Ishikawa (cell line): ENCODE measurements around the gene UFSP2.

ENCODE experiments used
- CEBPB ChIP-seq: IDR thresholded peaks from 2 replicates; pipeline ENCODE4 v1.6.1; 2012
- CREB1 ChIP-seq: IDR thresholded peaks from 2 replicates; pipeline ENCODE4 v1.6.1; 2012; ENCODE audit warnings: low read depth
- EGR1 ChIP-seq: IDR thresholded peaks from 2 replicates; pipeline ENCODE4 v1.6.1; 2012
- EP300 ChIP-seq: IDR thresholded peaks from 2 replicates; pipeline ENCODE4 v1.6.1; 2012; ENCODE audit warnings: borderline replicate concordance
- FOXM1 ChIP-seq: IDR thresholded peaks from 2 replicates; pipeline ENCODE4 v1.6.1; 2012; ENCODE audit warnings: low read depth, borderline replicate concordance
- NFIC ChIP-seq: IDR thresholded peaks from 2 replicates; pipeline ENCODE4 v1.6.1; 2012
- RAD21 ChIP-seq: IDR thresholded peaks from 2 replicates; pipeline ENCODE4 v1.6.1; 2012; ENCODE audit warnings: low read depth
- TAF1 ChIP-seq: IDR thresholded peaks from 2 replicates; pipeline ENCODE4 v1.6.1; 2012; ENCODE audit warnings: low read depth, mild to moderate bottlenecking
- TCF12 ChIP-seq: IDR thresholded peaks from 2 replicates; pipeline ENCODE4 v1.6.1; 2012; ENCODE audit warnings: low read depth
- TEAD4 ChIP-seq: IDR thresholded peaks from 2 replicates; pipeline ENCODE4 v1.6.1; 2012
- YY1 ChIP-seq: IDR thresholded peaks from 2 replicates; pipeline ENCODE4 v1.6.1; 2012; ENCODE audit warnings: low read depth
- ZBTB7A ChIP-seq: IDR thresholded peaks from 2 replicates; pipeline ENCODE4 v1.6.1; 2012; ENCODE audit warnings: low read depth
- TF ChIP-seq, protein P1 (sequence below): IDR thresholded peaks from 2 replicates; pipeline ENCODE4 v1.6.1; 2012
- TF ChIP-seq, protein P2 (sequence below): IDR thresholded peaks from 2 replicates; pipeline ENCODE4 v1.6.1; 2012; ENCODE audit warnings: low read depth, mild to moderate bottlenecking
- TF ChIP-seq, protein P3 (sequence below): IDR thresholded peaks from 2 replicates; pipeline ENCODE4 v1.6.1; 2012

The UFSP2 gene

DNA sequence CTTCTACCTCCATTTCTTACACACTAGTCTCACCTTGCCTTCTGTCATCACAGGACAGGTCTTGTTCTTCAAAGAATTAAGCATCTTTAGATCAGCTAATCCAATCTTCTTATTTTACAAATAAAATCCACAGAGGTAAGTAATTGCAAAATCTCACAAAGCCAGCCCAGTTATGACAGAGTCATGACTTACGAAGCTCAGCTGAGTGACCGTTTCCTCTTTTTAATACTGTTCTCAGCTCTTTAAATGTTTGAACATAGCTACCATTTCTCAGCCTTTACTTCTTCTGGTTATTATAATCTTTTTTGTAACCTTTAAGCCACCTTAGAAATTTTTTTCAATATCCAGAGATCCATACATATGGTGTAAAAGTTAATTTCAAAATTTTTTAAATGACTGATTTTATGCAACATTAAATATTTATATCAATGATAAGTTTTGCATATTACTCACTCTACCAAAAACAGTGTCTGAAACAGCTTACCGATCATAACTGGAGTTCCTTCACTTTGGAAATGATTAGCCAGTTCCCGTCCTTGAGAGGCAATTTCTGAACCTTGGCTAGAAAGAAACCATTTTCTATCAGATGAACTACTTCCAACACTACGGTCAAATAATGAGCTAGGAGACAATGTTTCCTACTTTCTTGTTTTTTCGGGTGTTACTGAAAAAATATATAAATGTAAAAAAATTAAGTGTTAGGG, 20.3 kb downstream of the UFSP2 start:
- TF ChIP-seq YY1, result no peak
- no peak for TF ChIP-seq CEBPB
- TF ChIP-seq, protein P1, sequence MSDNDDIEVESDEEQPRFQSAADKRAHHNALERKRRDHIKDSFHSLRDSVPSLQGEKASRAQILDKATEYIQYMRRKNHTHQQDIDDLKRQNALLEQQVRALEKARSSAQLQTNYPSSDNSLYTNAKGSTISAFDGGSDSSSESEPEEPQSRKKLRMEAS, result no peak
- no peak for TF ChIP-seq NFIC
- TF ChIP-seq CREB1, result no peak
- TF ChIP-seq TCF12, result no peak
- TF ChIP-seq TAF1, result no peak
- no peak for TF ChIP-seq RAD21
- TF ChIP-seq EP300, result no peak
- no peak for TF ChIP-seq FOXM1
- TF ChIP-seq TEAD4, result no peak
- TF ChIP-seq, protein P2, sequence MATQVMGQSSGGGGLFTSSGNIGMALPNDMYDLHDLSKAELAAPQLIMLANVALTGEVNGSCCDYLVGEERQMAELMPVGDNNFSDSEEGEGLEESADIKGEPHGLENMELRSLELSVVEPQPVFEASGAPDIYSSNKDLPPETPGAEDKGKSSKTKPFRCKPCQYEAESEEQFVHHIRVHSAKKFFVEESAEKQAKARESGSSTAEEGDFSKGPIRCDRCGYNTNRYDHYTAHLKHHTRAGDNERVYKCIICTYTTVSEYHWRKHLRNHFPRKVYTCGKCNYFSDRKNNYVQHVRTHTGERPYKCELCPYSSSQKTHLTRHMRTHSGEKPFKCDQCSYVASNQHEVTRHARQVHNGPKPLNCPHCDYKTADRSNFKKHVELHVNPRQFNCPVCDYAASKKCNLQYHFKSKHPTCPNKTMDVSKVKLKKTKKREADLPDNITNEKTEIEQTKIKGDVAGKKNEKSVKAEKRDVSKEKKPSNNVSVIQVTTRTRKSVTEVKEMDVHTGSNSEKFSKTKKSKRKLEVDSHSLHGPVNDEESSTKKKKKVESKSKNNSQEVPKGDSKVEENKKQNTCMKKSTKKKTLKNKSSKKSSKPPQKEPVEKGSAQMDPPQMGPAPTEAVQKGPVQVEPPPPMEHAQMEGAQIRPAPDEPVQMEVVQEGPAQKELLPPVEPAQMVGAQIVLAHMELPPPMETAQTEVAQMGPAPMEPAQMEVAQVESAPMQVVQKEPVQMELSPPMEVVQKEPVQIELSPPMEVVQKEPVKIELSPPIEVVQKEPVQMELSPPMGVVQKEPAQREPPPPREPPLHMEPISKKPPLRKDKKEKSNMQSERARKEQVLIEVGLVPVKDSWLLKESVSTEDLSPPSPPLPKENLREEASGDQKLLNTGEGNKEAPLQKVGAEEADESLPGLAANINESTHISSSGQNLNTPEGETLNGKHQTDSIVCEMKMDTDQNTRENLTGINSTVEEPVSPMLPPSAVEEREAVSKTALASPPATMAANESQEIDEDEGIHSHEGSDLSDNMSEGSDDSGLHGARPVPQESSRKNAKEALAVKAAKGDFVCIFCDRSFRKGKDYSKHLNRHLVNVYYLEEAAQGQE, result no peak
- TF ChIP-seq, protein P3, sequence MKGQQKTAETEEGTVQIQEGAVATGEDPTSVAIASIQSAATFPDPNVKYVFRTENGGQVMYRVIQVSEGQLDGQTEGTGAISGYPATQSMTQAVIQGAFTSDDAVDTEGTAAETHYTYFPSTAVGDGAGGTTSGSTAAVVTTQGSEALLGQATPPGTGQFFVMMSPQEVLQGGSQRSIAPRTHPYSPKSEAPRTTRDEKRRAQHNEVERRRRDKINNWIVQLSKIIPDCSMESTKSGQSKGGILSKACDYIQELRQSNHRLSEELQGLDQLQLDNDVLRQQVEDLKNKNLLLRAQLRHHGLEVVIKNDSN, result no peak
- no peak for TF ChIP-seq ZBTB7A
- no peak for TF ChIP-seq EGR1

DNA sequence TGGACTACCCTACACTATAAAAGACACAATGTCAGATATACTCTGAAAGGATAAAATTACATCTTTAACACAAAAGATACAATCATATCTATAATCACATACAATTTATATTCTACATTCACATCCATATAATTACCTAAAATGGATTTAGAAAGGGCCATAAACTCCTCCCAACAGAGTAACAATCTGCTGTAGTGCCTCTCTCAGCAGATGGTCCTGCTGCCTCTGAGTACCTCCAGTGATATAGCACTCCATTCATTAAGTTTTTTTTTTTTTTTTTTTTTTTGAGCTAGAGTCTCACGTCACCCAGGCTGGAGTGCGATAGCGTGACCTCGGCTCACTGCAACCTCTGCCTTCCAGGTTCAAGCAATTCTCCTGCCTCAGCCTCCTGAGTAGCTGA, 21.7 kb downstream of the UFSP2 start:
- TF ChIP-seq YY1 (no peak), CREB1 (no peak), NFIC (no peak), RAD21 (no peak), TEAD4 (no peak), FOXM1 (no peak), CEBPB (no peak), EGR1 (no peak), EP300 (no peak), TAF1 (no peak), ZBTB7A (no peak), TCF12 (no peak)
- TF ChIP-seq, protein P1, result no peak
- TF ChIP-seq, protein P3, result no peak
- TF ChIP-seq, protein P2, result no peak

DNA sequence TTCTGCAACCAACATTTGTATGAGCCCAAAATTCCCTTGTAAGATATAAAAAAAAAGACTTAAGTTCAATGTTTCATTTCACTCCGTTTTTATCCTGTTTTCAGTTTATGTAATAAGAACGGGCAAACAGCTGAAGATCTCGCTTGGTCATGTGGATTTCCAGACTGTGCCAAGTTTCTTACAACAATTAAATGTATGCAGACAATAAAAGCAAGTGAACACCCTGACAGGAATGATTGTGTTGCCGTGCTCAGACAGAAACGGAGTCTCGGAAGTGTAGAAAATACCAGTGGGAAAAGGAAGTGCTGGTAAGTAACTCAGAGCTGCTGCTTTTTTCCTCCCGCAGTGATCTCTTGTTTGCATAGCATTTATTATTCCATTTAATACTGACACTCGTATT, 26.3 kb downstream of the UFSP2 start:
- TF ChIP-seq YY1, result no peak
- no peak for TF ChIP-seq FOXM1

DNA sequence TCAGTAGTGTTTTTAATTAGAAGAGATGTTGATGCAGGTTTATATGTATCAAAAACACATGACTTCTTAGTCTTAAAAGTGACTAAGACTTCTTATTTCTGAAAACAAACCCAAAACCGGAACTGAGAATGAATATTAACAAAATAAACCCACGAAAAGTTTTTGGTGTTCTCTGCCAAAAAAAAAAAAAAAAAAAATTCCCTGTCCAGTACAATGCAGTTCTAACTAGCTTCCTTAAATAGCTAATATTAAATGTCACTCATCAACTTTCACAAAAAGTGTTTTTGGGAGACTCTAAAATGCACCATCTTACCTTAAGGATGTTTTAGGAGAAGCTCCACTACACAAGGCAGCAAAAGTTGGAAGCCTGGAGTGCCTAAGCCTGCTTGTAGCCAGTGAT, 27.1 kb downstream of the UFSP2 start:
- TF ChIP-seq RAD21 (no peak), TAF1 (no peak), CEBPB (no peak), YY1 (no peak), CREB1 (no peak), TCF12 (no peak), EGR1 (no peak), NFIC (no peak), EP300 (no peak), TEAD4 (no peak), FOXM1 (no peak), ZBTB7A (no peak)
- TF ChIP-seq, protein P2, result no peak
- TF ChIP-seq, protein P1, result no peak
- TF ChIP-seq, protein P3, result no peak
